GM19463 (cell line): ENCODE results near the gene ZGPAT.

Experiments used
- ATAC-seq: cut with Tn5 transposase; IDR thresholded peaks from one replicate; pipeline ENCODE4 v1.9.1; 2021; ENCODE audit warnings: mild to moderate bottlenecking, moderate library complexity; ENCODE audit not compliant: unreplicated experiment

The ZGPAT gene

DNA sequence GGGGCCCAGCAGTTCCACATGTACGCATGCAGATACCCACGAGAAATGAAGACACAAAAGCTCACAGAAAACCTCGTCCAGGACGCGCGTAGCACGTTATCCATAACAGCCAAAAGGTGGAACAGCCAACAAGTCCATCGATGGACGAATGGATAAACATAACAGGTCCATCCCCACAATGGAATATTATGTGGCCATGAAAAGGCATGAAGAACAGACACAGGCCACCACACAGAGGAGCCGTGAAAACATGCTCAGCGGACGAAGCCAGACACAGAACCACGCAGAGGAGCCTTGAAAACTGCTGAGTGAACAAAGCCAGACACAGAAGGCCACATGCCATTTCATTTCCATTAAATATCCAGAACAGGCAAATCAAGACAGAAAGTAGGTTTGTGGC lies 69.8 kb downstream of the ZGPAT start:
- ATAC-seq = no peak

GRCh38 chr20:63778034-63778752 lies 70.4 kb downstream of the ZGPAT start:
- ATAC-seq = no peak

DNA sequence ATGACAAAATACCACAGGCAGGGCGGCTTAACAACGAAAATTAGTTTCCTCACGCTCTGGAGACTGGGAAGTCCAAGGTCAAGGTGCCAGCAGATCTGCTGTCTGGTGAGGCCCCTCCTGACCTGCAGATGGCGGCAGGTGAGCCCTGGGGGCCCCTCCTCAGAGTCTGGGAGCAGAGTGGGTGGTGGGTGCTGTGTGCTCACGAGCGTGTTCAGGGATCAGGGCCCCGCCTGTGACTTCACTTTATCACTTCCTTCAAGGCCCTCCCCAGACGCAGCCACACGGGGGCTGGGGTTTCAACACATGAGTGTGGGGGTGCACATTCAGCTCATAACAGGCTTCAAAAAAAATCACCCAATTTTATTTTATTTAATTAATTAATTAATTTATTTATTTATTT lies 71.0 kb downstream of the ZGPAT start:
- no peak for ATAC-seq

DNA sequence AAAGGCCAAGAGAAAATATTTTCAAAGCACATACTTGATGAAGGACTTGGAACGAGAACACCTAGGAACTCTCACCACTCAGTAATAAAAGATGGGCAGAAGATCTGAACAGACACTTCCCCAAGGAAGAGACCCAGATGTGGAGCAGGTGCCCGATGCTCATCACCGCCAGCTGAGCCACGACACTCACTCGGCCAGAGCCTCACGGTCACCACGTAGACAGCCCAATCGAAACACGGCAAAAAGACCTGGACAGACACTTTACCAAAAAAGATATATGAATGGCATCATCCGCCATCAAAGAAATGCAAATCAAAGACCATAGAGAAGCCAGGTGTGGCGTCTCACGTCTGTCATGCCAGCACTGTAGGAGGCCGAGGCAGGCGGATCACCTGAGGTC lies 73.3 kb downstream of the ZGPAT start:
- ATAC-seq = no peak

DNA sequence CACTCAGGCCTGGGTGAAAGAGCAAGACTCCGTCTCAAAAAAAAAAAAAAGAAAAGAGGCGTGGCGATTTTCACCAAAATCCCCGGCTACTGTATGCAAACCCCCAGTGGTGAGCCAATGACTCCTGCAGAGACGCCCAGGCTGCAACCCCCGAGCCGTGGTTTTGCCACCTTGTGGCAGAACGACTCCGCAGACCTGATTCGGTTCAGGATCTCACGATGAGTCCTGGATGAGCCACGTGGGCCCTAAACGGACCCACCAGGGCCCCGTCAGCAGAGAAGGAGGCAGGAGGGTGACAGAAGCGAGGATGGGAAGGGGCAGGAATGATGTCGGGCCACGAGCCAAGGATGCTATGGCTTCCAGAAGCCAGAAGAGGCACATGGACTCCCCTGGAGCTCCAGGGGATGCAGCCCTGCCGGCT lies 74.2 kb downstream of the ZGPAT start:
- ATAC-seq = no peak

- ATAC-seq = no peak
These were observed 74.7 kb downstream of the ZGPAT start for GRCh38 chr20:63782521-63782971.

GRCh38 chr20:63783970-63784369 lies 76.1 kb downstream of the ZGPAT start:
- ATAC-seq = no peak

DNA sequence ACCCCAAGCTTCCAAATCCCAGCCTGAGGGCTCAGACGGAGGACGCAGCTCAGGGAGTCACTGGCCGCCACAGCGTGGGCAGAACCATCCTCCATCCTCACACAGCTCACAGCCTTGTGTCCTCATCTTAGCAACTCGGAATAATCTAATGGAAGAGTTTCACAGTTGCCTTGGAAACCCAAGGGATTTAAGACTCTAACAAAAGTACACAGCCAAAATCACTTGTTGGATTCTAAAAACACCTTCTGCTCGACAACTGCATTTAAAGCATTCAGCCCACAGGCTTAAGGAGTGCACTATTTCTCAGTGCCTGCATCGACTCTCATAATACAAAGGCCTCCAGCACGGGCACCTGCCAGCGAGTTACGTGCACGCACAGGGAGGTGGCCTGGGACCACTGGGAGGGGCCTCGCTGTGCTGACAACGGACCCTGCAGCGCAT lies 77.9 kb downstream of the ZGPAT start:
- no peak for ATAC-seq
